ENCODE results near the gene UBE2O. TPM values are rescaled to one million over a fixed set of nuclear protein-coding genes. Genes with fewer than 3 reads are reported as not detected.

UBE2O gene
- total and polyA plus RNA-seq, 2 experiments from 2014 or later: 30.4 to 79.4 TPM

DNA sequence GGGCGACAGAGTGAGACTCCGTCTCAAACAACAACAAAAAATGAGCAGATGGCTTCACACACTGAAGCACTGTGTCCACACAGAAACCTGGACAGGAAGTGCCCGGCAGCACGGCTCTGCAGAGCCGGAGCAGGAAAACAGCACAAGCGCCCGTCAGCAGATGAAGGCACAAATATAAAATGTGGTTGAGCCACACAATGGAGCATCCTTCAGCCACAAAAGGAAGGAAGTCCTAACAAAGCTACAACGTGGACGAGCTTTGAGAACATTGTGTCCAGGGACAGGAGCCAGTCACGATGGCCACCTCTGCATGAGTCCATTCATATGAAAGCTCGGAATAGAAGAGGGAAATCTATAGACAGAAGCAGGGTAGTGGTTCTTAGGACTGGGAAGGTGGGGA lies 32.6 kb upstream of the UBE2O start:
- no peaks in the 10 kb centered on the region for H3K9me2 ChIP-seq (ENCODE audit: insufficient read depth)
- no peaks in the 10 kb centered on the region for H3K79me2 ChIP-seq (replicated peaks; ENCODE audit: insufficient read depth)
- Mint-ChIP-seq H3K27me3 (ENCODE audit: insufficient read depth, low read depth, poor library complexity) (peaks cover 16% of the 10 kb centered on the region), H3K27ac (no peak overlapping the region), H3K9me3 (no peaks in the 10 kb centered on the region), H3K4me1 (no peaks in the 10 kb centered on the region; the same call in 2 of the 3 replicates), H3K4me3 (no peak overlapping the region), H3K36me3 (ENCODE audit: low read depth) (no peaks in the 10 kb centered on the region)
- H2AFZ ChIP-seq: no peak overlapping the region
- no peaks in the 10 kb centered on the region for H4K20me1 ChIP-seq (replicated peaks; ENCODE audit: insufficient read depth)
- no peak overlapping the region for H3K4me3 ChIP-seq
- DNase-seq (ENCODE audit: low spot score) (no peak), ATAC-seq (no peak)
- H3K36me3 ChIP-seq (ENCODE audit: insufficient read depth): no peaks in the 10 kb centered on the region
- H3K27ac ChIP-seq (ENCODE audit: low read depth): no peak overlapping the region
- H3K27me3 ChIP-seq (ENCODE audit: insufficient read depth): no peaks in the 10 kb centered on the region
- TF ChIP-seq, protein P1, sequence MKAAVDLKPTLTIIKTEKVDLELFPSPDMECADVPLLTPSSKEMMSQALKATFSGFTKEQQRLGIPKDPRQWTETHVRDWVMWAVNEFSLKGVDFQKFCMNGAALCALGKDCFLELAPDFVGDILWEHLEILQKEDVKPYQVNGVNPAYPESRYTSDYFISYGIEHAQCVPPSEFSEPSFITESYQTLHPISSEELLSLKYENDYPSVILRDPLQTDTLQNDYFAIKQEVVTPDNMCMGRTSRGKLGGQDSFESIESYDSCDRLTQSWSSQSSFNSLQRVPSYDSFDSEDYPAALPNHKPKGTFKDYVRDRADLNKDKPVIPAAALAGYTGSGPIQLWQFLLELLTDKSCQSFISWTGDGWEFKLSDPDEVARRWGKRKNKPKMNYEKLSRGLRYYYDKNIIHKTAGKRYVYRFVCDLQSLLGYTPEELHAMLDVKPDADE (IDR thresholded peaks at IDR 0.05): no peak
- TF ChIP-seq, protein P2, sequence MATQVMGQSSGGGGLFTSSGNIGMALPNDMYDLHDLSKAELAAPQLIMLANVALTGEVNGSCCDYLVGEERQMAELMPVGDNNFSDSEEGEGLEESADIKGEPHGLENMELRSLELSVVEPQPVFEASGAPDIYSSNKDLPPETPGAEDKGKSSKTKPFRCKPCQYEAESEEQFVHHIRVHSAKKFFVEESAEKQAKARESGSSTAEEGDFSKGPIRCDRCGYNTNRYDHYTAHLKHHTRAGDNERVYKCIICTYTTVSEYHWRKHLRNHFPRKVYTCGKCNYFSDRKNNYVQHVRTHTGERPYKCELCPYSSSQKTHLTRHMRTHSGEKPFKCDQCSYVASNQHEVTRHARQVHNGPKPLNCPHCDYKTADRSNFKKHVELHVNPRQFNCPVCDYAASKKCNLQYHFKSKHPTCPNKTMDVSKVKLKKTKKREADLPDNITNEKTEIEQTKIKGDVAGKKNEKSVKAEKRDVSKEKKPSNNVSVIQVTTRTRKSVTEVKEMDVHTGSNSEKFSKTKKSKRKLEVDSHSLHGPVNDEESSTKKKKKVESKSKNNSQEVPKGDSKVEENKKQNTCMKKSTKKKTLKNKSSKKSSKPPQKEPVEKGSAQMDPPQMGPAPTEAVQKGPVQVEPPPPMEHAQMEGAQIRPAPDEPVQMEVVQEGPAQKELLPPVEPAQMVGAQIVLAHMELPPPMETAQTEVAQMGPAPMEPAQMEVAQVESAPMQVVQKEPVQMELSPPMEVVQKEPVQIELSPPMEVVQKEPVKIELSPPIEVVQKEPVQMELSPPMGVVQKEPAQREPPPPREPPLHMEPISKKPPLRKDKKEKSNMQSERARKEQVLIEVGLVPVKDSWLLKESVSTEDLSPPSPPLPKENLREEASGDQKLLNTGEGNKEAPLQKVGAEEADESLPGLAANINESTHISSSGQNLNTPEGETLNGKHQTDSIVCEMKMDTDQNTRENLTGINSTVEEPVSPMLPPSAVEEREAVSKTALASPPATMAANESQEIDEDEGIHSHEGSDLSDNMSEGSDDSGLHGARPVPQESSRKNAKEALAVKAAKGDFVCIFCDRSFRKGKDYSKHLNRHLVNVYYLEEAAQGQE (IDR thresholded peaks at IDR 0.05; ENCODE audit: unreplicated experiment): no peak
- no peak for TF ChIP-seq STAT1 (IDR thresholded peaks at IDR 0.05; ENCODE audit: unreplicated experiment)
- no peak for TF ChIP-seq ZNF114 (CRISPR knock-in tag; IDR thresholded peaks at IDR 0.05)
- no peak for TF ChIP-seq EZH2 (IDR thresholded peaks at IDR 0.05; ENCODE audit: low read depth, unreplicated experiment)
- no peak for TF ChIP-seq EZH2phosphoT487 (IDR thresholded peaks at IDR 0.05; ENCODE audit: unreplicated experiment)
- TF ChIP-seq CREB1 (CRISPR knock-in tag; IDR thresholded peaks at IDR 0.05; ENCODE audit: low read depth): no peak
- TF ChIP-seq NANOG (IDR thresholded peaks at IDR 0.05; ENCODE audit: borderline replicate concordance): no peak
- TF ChIP-seq, protein P3, sequence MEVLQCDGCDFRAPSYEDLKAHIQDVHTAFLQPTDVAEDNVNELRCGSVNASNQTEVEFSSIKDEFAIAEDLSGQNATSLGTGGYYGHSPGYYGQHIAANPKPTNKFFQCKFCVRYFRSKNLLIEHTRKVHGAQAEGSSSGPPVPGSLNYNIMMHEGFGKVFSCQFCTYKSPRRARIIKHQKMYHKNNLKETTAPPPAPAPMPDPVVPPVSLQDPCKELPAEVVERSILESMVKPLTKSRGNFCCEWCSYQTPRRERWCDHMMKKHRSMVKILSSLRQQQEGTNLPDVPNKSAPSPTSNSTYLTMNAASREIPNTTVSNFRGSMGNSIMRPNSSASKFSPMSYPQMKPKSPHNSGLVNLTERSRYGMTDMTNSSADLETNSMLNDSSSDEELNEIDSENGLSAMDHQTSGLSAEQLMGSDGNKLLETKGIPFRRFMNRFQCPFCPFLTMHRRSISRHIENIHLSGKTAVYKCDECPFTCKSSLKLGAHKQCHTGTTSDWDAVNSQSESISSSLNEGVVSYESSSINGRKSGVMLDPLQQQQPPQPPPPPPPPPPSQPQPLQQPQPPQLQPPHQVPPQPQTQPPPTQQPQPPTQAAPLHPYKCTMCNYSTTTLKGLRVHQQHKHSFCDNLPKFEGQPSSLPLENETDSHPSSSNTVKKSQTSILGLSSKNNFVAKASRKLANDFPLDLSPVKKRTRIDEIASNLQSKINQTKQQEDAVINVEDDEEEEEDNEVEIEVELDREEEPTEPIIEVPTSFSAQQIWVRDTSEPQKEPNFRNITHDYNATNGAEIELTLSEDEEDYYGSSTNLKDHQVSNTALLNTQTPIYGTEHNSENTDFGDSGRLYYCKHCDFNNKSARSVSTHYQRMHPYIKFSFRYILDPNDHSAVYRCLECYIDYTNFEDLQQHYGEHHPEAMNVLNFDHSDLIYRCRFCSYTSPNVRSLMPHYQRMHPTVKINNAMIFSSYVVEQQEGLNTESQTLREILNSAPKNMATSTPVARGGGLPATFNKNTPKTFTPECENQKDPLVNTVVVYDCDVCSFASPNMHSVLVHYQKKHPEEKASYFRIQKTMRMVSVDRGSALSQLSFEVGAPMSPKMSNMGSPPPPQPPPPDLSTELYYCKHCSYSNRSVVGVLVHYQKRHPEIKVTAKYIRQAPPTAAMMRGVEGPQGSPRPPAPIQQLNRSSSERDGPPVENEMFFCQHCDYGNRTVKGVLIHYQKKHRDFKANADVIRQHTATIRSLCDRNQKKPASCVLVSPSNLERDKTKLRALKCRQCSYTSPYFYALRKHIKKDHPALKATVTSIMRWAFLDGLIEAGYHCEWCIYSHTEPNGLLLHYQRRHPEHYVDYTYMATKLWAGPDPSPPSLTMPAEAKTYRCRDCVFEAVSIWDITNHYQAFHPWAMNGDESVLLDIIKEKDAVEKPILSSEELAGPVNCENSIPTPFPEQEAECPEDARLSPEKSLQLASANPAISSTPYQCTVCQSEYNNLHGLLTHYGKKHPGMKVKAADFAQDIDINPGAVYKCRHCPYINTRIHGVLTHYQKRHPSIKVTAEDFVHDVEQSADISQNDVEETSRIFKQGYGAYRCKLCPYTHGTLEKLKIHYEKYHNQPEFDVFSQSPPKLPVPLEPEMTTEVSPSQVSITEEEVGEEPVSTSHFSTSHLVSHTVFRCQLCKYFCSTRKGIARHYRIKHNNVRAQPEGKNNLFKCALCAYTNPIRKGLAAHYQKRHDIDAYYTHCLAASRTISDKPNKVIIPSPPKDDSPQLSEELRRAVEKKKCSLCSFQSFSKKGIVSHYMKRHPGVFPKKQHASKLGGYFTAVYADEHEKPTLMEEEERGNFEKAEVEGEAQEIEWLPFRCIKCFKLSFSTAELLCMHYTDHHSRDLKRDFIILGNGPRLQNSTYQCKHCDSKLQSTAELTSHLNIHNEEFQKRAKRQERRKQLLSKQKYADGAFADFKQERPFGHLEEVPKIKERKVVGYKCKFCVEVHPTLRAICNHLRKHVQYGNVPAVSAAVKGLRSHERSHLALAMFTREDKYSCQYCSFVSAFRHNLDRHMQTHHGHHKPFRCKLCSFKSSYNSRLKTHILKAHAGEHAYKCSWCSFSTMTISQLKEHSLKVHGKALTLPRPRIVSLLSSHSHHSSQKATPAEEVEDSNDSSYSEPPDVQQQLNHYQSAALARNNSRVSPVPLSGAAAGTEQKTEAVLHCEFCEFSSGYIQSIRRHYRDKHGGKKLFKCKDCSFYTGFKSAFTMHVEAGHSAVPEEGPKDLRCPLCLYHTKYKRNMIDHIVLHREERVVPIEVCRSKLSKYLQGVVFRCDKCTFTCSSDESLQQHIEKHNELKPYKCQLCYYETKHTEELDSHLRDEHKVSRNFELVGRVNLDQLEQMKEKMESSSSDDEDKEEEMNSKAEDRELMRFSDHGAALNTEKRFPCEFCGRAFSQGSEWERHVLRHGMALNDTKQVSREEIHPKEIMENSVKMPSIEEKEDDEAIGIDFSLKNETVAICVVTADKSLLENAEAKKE (CRISPR knock-in tag; IDR thresholded peaks at IDR 0.05): no peak
- no peak for TF ChIP-seq JUNB (IDR thresholded peaks at IDR 0.05; ENCODE audit: unreplicated experiment)
- TF ChIP-seq, protein P4, sequence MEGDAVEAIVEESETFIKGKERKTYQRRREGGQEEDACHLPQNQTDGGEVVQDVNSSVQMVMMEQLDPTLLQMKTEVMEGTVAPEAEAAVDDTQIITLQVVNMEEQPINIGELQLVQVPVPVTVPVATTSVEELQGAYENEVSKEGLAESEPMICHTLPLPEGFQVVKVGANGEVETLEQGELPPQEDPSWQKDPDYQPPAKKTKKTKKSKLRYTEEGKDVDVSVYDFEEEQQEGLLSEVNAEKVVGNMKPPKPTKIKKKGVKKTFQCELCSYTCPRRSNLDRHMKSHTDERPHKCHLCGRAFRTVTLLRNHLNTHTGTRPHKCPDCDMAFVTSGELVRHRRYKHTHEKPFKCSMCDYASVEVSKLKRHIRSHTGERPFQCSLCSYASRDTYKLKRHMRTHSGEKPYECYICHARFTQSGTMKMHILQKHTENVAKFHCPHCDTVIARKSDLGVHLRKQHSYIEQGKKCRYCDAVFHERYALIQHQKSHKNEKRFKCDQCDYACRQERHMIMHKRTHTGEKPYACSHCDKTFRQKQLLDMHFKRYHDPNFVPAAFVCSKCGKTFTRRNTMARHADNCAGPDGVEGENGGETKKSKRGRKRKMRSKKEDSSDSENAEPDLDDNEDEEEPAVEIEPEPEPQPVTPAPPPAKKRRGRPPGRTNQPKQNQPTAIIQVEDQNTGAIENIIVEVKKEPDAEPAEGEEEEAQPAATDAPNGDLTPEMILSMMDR (conservative IDR thresholded peaks at IDR 0.05; ENCODE audit: low read depth in 2 of 2): no peak
- TF ChIP-seq POLR2AphosphoS5 (IDR thresholded peaks at IDR 0.05; ENCODE audit: low read depth): no peak
- TF ChIP-seq ZNF331 (CRISPR knock-in tag; IDR thresholded peaks at IDR 0.05; ENCODE audit: low read depth): no peak
- no peak overlapping the region for H3K4me2 ChIP-seq
- no peaks in the 10 kb centered on the region for H3K4me1 ChIP-seq (ENCODE audit: insufficient read depth)
- H3F3A ChIP-seq (replicated peaks; ENCODE audit: low read depth): no peaks in the 10 kb centered on the region

Data from GM23338 (cell line).